CD8-positive, alpha-beta memory T cell (primary cell): ENCODE results near the gene SSH2. TPM values are rescaled to one million over a fixed set of nuclear protein-coding genes. Genes with fewer than 3 reads are reported as not detected.
"Not testable (repeated sequence)": the region's sequence is repeated elsewhere in the genome, so short reads cannot be mapped to it uniquely, and the experiment has no call there.

Experiments used
- CTCF ChIA-PET: fragments of 350-600 bp; sonication (Branson Sonifier 250); formaldehyde crosslinking; loops from one replicate; lab custom pipeline; 2021; ENCODE audit warnings: antibody characterized with exemption; lab: Charles Lee
- POLR2A ChIA-PET: fragments of 350-600 bp; sonication (Branson Sonifier 250); formaldehyde crosslinking; loops from one replicate; lab custom pipeline; 2021; ENCODE audit warnings: antibody characterized with exemption; lab: Charles Lee
- DNase-seq, 5 donors: peaks; one replicate each; pipeline versions ENCODE4 v3.0.0 to v3.0.0-alpha.2; 2020 to 2022; ENCODE audit warnings: mixed read lengths in 1 of 5
- H3K27ac ChIP-seq: one replicate; pipeline ENCODE4 v1.7.0; 2013; ENCODE audit warnings: low read depth, mild to moderate bottlenecking, low read length, moderate library complexity
- H3K27me3 ChIP-seq: 2 replicates; pipeline ENCODE4 v1.7.0; 2013; ENCODE audit warnings: low read length, mild to moderate bottlenecking; ENCODE audit not compliant: insufficient read depth, poor library complexity, severe bottlenecking
- H3K36me3 ChIP-seq: 2 replicates; pipeline ENCODE4 v1.7.0; 2013; ENCODE audit warnings: mild to moderate bottlenecking, low read length, moderate library complexity; ENCODE audit not compliant: insufficient read depth
- H3K4me1 ChIP-seq: 2 replicates; pipeline ENCODE4 v1.7.0; 2013; ENCODE audit warnings: mild to moderate bottlenecking, low read length, moderate library complexity; ENCODE audit not compliant: insufficient read depth
- H3K4me3 ChIP-seq: 2 replicates; pipeline ENCODE4 v1.7.0; 2013; ENCODE audit warnings: mild to moderate bottlenecking, low read length
- H3K9me3 ChIP-seq: 2 replicates; pipeline ENCODE4 v1.7.0; 2013; ENCODE audit warnings: mild to moderate bottlenecking, low read length
- H3K27ac Mint-ChIP-seq, 8 donors: one replicate each; pipeline ENCODE4 v1.8.0; 2020 to 2021; ENCODE audit warnings: mixed read lengths in 8 of 8, mild to moderate bottlenecking in 6 of 8, inconsistent platforms in 3 of 8, moderate library complexity in 3 of 8
- H3K27me3 Mint-ChIP-seq, 2 donors: one replicate each; pipeline ENCODE4 v1.8.0; 2020 to 2021; ENCODE audit warnings: mixed read lengths in 2 of 2, mild to moderate bottlenecking in 1 of 2, moderate library complexity in 1 of 2
- H3K36me3 Mint-ChIP-seq, 3 donors: one replicate each; pipeline ENCODE4 v1.8.0; 2020 to 2021; ENCODE audit warnings: mixed read lengths in 3 of 3, inconsistent platforms in 1 of 3, mild to moderate bottlenecking in 1 of 3
- H3K4me1 Mint-ChIP-seq, 3 donors: one replicate each; pipeline ENCODE4 v1.8.0; 2020 to 2021; ENCODE audit warnings: mixed read lengths in 3 of 3, inconsistent platforms in 1 of 3, mild to moderate bottlenecking in 1 of 3
- H3K4me3 Mint-ChIP-seq, 7 donors: one replicate each; pipeline ENCODE4 v1.8.0; 2020 to 2021; ENCODE audit warnings: mixed read lengths in 7 of 7, mild to moderate bottlenecking in 6 of 7, moderate library complexity in 4 of 7, inconsistent platforms in 2 of 7
- H3K9me3 Mint-ChIP-seq, 5 donors: one replicate each; pipeline ENCODE4 v1.8.0; 2020 to 2022; ENCODE audit warnings: mixed read lengths in 5 of 5, mild to moderate bottlenecking in 3 of 5, moderate library complexity in 2 of 5, inconsistent platforms in 1 of 5
- polyA plus RNA-seq: library from polyadenylated mRNA; unstranded; fragments of 300-500 nt; fragmentation: Illumina TruSeq; gene quantifications from one replicate; pipeline ENCODE4 v1.2.3, GENCODE V29; 2021
- total RNA-seq, 2 experiments: library from RNA; stranded (reverse); gene quantifications; one replicate each; pipeline ENCODE4 v1.2.3, GENCODE V29; 2021

Gene SSH2
- total and polyA plus RNA-seq, 3 experiments from 2014 or later: 28.1 to 35.9 (median 32.1) TPM

- H3K27me3 Mint-ChIP-seq: no peaks in the 10 kb centered on the region
- CTCF ChIA-PET: no interaction called here
- H3K4me1 ChIP-seq: peaks cover 10% of the 10 kb centered on the region
- H3K4me3 Mint-ChIP-seq: no peak overlapping the region
- no peak overlapping the region for H3K4me3 ChIP-seq
- H3K4me1 Mint-ChIP-seq: peaks cover 13 to 47% (median 29%) of the 10 kb centered on the region in 3 donors
- H3K9me3 ChIP-seq: no peaks in the 10 kb centered on the region
- no peaks in the 10 kb centered on the region for H3K9me3 Mint-ChIP-seq
- no peak overlapping the region for H3K27ac Mint-ChIP-seq
- POLR2A ChIA-PET: no interaction called here
- no peaks in the 10 kb centered on the region for H3K36me3 ChIP-seq
- DNase-seq: no peak
- no peak overlapping the region for H3K27ac ChIP-seq
- peaks cover 0 to 7% (median 5%) of the 10 kb centered on the region in 3 donors for H3K36me3 Mint-ChIP-seq
- no peaks in the 10 kb centered on the region for H3K27me3 ChIP-seq
Measured at GRCh38 chr17:29881256-29881655, 48.8 kb downstream of the SSH2 start.

- no peaks in the 10 kb centered on the region for H3K36me3 ChIP-seq
- DNase-seq: no peak
- peaks cover 10% of the 10 kb centered on the region for H3K4me1 ChIP-seq
- no peak overlapping the region for H3K4me3 Mint-ChIP-seq
- ChIA-PET POLR2A (no interaction called here), CTCF (interaction anchor here (1.4 kb wide), 1 partner anchor 51 kb away, joined by 3 read pairs; no protein-coding TSS in a partner anchor)
- H3K9me3 ChIP-seq: no peaks in the 10 kb centered on the region
- no peak overlapping the region for H3K4me3 ChIP-seq
- H3K27ac ChIP-seq: no peak overlapping the region
- no peak overlapping the region for H3K27ac Mint-ChIP-seq
- peaks cover 0 to 2% (median 0%) of the 10 kb centered on the region in 3 donors for H3K36me3 Mint-ChIP-seq
- no peaks in the 10 kb centered on the region for H3K27me3 Mint-ChIP-seq
- peaks cover 16 to 56% (median 37%) of the 10 kb centered on the region in 3 donors for H3K4me1 Mint-ChIP-seq
- H3K9me3 Mint-ChIP-seq: no peaks in the 10 kb centered on the region
- no peaks in the 10 kb centered on the region for H3K27me3 ChIP-seq
Measured at GRCh38 chr17:29880031-29880430, 50.0 kb downstream of the SSH2 start.

GRCh38 chr17:29874931-29875596, 55.0 kb downstream of the SSH2 start:
- no peaks in the 10 kb centered on the region for H3K27me3 Mint-ChIP-seq
- Histone ChIP-seq H3K4me3 (no peak overlapping the region), H3K9me3 (no peaks in the 10 kb centered on the region), H3K4me1 (no peaks in the 10 kb centered on the region), H3K27ac (no peak overlapping the region), H3K36me3 (no peaks in the 10 kb centered on the region), H3K27me3 (no peaks in the 10 kb centered on the region)
- ChIA-PET CTCF (no interaction called here), POLR2A (no interaction called here)
- DNase-seq: no peak
- peak overlapping the region in 2 of 8 donors; percentile 21 to 44 for H3K27ac Mint-ChIP-seq
- peaks cover 7 to 45% (median 22%) of the 10 kb centered on the region in 3 donors for H3K4me1 Mint-ChIP-seq
- H3K9me3 Mint-ChIP-seq: no peaks in the 10 kb centered on the region
- no peak overlapping the region for H3K4me3 Mint-ChIP-seq
- peaks cover 0 to 1% (median 0%) of the 10 kb centered on the region in 3 donors for H3K36me3 Mint-ChIP-seq

- POLR2A ChIA-PET, H3K27me3 ChIP-seq, H3K27ac Mint-ChIP-seq: not testable (repeated sequence)
Measured at GRCh38 chr17:29874358-29874757, 55.7 kb downstream of the SSH2 start.

GRCh38 chr17:29873476-29873875, 56.6 kb downstream of the SSH2 start:
- Mint-ChIP-seq H3K4me3 (no peak overlapping the region), H3K27ac (no peak overlapping the region), H3K27me3 (no peaks in the 10 kb centered on the region), H3K36me3 (peaks cover 0 to 1% (median 0%) of the 10 kb centered on the region in 3 donors), H3K4me1 (peaks cover 8 to 48% (median 17%) of the 10 kb centered on the region in 3 donors), H3K9me3 (no peaks in the 10 kb centered on the region)
- Histone ChIP-seq H3K36me3 (no peaks in the 10 kb centered on the region), H3K27me3 (no peaks in the 10 kb centered on the region), H3K4me1 (no peaks in the 10 kb centered on the region), H3K4me3 (no peak overlapping the region), H3K27ac (no peak overlapping the region), H3K9me3 (no peaks in the 10 kb centered on the region)
- ChIA-PET CTCF (no interaction called here), POLR2A (interaction anchor here (0.8 kb wide), 1 partner anchor 57 kb away, joined by 3 read pairs; the partner anchor contains the start of gene SSH2)
- DNase-seq: no peak

More at GRCh38 chr17:29874358-29874757, 55.7 kb downstream of the SSH2 start:
- CTCF ChIA-PET, H3K27ac ChIP-seq, H3K27me3 Mint-ChIP-seq, H3K4me3 Mint-ChIP-seq, H3K9me3 ChIP-seq, H3K9me3 Mint-ChIP-seq, H3K36me3 ChIP-seq, DNase-seq, H3K4me3 ChIP-seq, H3K36me3 Mint-ChIP-seq, H3K4me1 ChIP-seq: not testable (repeated sequence)
- peaks cover 8 to 44% (median 18%) of the 10 kb centered on the region in 3 donors for H3K4me1 Mint-ChIP-seq

- H3K27me3 ChIP-seq: no peaks in the 10 kb centered on the region
- Mint-ChIP-seq H3K4me3 (no peak overlapping the region), H3K27me3 (no peaks in the 10 kb centered on the region), H3K4me1 (peaks cover 20 to 51% (median 25%) of the 10 kb centered on the region in 3 donors), H3K9me3 (no peaks in the 10 kb centered on the region), H3K36me3 (peaks cover 0 to 1% (median 1%) of the 10 kb centered on the region in 3 donors), H3K27ac (no peak overlapping the region)
- H3K4me1 ChIP-seq: peaks cover 4% of the 10 kb centered on the region
- H3K4me3 ChIP-seq: no peak overlapping the region
- no peaks in the 10 kb centered on the region for H3K9me3 ChIP-seq
- no peak for DNase-seq
- ChIA-PET CTCF (interaction anchor here (1.5 to 2.2 kb wide), 2 partner anchors 59 to 60 kb away, joined by 3 to 5 read pairs; partner anchors contain the start of gene SSH2), POLR2A (no interaction called here)
- no peaks in the 10 kb centered on the region for H3K36me3 ChIP-seq
- H3K27ac ChIP-seq: no peak overlapping the region
Measured at GRCh38 chr17:29870836-29871465, 59.1 kb downstream of the SSH2 start.

- no peaks in the 10 kb centered on the region for H3K9me3 ChIP-seq
- no peaks in the 10 kb centered on the region for H3K27me3 ChIP-seq
- ChIA-PET CTCF (interaction anchor here (1.2 to 2.1 kb wide), 3 partner anchors 8 to 63 kb away, joined by 3 to 14 read pairs (median 4); partner anchors contain the start of gene SSH2), POLR2A (interaction anchor here (0.6 kb wide), 1 partner anchor 178 kb away, joined by 7 read pairs; no protein-coding TSS in a partner anchor)
- peak overlapping the region in 1 of 8 donors; percentile 11 for H3K27ac Mint-ChIP-seq
- H3K27ac ChIP-seq: no peak overlapping the region
- no peaks in the 10 kb centered on the region for H3K36me3 ChIP-seq
- DNase-seq: no peak
- H3K27me3 Mint-ChIP-seq: no peaks in the 10 kb centered on the region
- no peaks in the 10 kb centered on the region for H3K9me3 Mint-ChIP-seq
- H3K4me3 Mint-ChIP-seq: no peak overlapping the region
- H3K4me1 Mint-ChIP-seq: peaks cover 20 to 43% (median 26%) of the 10 kb centered on the region in 3 donors
- no peak overlapping the region for H3K4me3 ChIP-seq
- H3K36me3 Mint-ChIP-seq: peaks cover 0 to 1% (median 0%) of the 10 kb centered on the region in 3 donors
- H3K4me1 ChIP-seq: peaks cover 4% of the 10 kb centered on the region
Measured at GRCh38 chr17:29867643-29868181, 62.3 kb downstream of the SSH2 start.
